Measurements from ENCODE around the gene DNAI2.

DNAI2 gene

DNA sequence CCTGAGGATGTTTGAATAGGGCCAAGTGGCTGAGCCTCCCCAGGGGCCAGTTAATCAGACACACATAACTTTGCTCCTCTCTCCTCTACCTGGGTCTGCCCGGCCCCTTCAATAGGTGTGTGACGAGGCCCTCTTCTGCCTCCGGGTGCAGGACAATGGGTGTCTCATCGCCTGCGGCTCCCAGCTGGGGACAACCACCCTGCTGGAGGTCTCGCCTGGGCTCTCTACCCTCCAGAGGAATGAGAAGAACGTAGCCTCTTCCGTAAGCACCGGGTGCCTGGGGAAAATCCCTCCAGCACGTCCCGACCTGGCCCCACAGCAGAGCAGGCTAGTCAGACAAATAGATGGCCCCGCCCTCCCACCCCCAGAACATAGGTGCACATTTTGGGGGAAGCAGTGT lies 35.9 kb downstream of the DNAI2 start:
- no peaks in the 10 kb centered on the region for H3K36me3 ChIP-seq (ENCODE audit: insufficient read depth, low read length)
- H4K20me1 ChIP-seq (ENCODE audit: insufficient read depth, low read length), result no peaks in the 10 kb centered on the region
- no peaks in the 10 kb centered on the region for H3K27me3 ChIP-seq (ENCODE audit: insufficient read depth, low read length, poor library complexity)
- ATAC-seq (ENCODE audit: insufficient read depth, low read depth) (no peak), DNase-seq (no peak)
- H3K4me1 ChIP-seq (ENCODE audit: insufficient read depth, low read length), result no peaks in the 10 kb centered on the region
- H3K4me2 ChIP-seq (ENCODE audit: insufficient read depth, low read length), result no peak overlapping the region
- no peak overlapping the region for H3K9ac ChIP-seq (ENCODE audit: low read depth, low read length)
- no peak overlapping the region for H3K27ac ChIP-seq (ENCODE audit: low read length)
- H3K4me3 ChIP-seq (ENCODE audit: low read depth in 1 of 2, low read length in 2 of 2), result no peak overlapping the region
- no peaks in the 10 kb centered on the region for H3K79me2 ChIP-seq (ENCODE audit: insufficient read depth, low read length)
- H2AFZ ChIP-seq (ENCODE audit: low read depth, low read length), result no peak overlapping the region
- H3K9me3 ChIP-seq (ENCODE audit: insufficient read depth, low read length, severe bottlenecking), result peaks cover 3% of the 10 kb centered on the region
- TF ChIP-seq, protein P1, sequence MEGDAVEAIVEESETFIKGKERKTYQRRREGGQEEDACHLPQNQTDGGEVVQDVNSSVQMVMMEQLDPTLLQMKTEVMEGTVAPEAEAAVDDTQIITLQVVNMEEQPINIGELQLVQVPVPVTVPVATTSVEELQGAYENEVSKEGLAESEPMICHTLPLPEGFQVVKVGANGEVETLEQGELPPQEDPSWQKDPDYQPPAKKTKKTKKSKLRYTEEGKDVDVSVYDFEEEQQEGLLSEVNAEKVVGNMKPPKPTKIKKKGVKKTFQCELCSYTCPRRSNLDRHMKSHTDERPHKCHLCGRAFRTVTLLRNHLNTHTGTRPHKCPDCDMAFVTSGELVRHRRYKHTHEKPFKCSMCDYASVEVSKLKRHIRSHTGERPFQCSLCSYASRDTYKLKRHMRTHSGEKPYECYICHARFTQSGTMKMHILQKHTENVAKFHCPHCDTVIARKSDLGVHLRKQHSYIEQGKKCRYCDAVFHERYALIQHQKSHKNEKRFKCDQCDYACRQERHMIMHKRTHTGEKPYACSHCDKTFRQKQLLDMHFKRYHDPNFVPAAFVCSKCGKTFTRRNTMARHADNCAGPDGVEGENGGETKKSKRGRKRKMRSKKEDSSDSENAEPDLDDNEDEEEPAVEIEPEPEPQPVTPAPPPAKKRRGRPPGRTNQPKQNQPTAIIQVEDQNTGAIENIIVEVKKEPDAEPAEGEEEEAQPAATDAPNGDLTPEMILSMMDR (IDR thresholded peaks at IDR 0.05; ENCODE audit: borderline replicate concordance, extremely low read depth, low read length, poor library complexity, severe bottlenecking), result no peak
- TF ChIP-seq EZH2 (IDR thresholded peaks at IDR 0.05; ENCODE audit: borderline replicate concordance, low read depth, low read length, severe bottlenecking), result no peak

DNA sequence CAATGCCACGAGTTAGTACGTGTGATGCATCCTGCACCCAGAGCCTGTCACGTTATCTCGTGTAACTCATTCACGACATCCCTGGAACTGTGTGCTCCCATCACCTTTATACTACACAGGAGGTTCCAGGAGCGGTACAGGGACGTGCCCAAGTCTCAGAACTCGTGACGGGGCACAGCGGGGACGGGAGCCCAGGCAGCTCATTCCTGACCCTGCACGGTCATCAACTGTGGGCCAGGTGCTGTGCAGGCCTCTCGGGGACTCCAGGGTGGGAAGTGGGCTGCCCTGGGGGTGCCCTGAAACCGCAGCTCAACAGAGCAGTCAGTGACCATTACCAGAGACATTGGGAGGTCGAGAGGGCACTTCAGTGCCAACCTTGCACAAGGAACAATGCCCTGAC lies 40.8 kb downstream of the DNAI2 start:
- no peak overlapping the region for H3K27ac ChIP-seq (ENCODE audit: low read length)
- H3K9me3 ChIP-seq (ENCODE audit: insufficient read depth, low read length, severe bottlenecking), result peaks cover 3% of the 10 kb centered on the region
- H3K4me1 ChIP-seq (ENCODE audit: insufficient read depth, low read length), result no peaks in the 10 kb centered on the region
- H3K4me2 ChIP-seq (ENCODE audit: insufficient read depth, low read length), result no peak overlapping the region
- no peak for ATAC-seq (ENCODE audit: insufficient read depth, low read depth)
- no peaks in the 10 kb centered on the region for H3K36me3 ChIP-seq (ENCODE audit: insufficient read depth, low read length)
- H2AFZ ChIP-seq (ENCODE audit: low read depth, low read length), result no peak overlapping the region
- no peak overlapping the region for H3K9ac ChIP-seq (ENCODE audit: low read depth, low read length)
- no peak for DNase-seq
- no peak overlapping the region for H3K4me3 ChIP-seq (ENCODE audit: low read depth in 1 of 2, low read length in 2 of 2)
- TF ChIP-seq EZH2 (IDR thresholded peaks at IDR 0.05; ENCODE audit: borderline replicate concordance, low read depth, low read length, severe bottlenecking), result no peak
- TF ChIP-seq, protein P1 (IDR thresholded peaks at IDR 0.05; ENCODE audit: borderline replicate concordance, extremely low read depth, low read length, poor library complexity, severe bottlenecking), result no peak
- H3K27me3 ChIP-seq (ENCODE audit: insufficient read depth, low read length, poor library complexity), result no peaks in the 10 kb centered on the region
- H4K20me1 ChIP-seq (ENCODE audit: insufficient read depth, low read length), result no peaks in the 10 kb centered on the region
- no peaks in the 10 kb centered on the region for H3K79me2 ChIP-seq (ENCODE audit: insufficient read depth, low read length)

- Histone ChIP-seq H3K79me2 (ENCODE audit: insufficient read depth, low read length) (no peaks in the 10 kb centered on the region), H3K4me1 (ENCODE audit: insufficient read depth, low read length) (no peaks in the 10 kb centered on the region), H3K27ac (ENCODE audit: low read length) (no peak overlapping the region), H3K9me3 (ENCODE audit: insufficient read depth, low read length, severe bottlenecking) (peaks cover 3% of the 10 kb centered on the region), H2AFZ (ENCODE audit: low read depth, low read length) (no peak overlapping the region), H3K36me3 (ENCODE audit: insufficient read depth, low read length) (no peaks in the 10 kb centered on the region), H3K9ac (ENCODE audit: low read depth, low read length) (no peak overlapping the region), H3K27me3 (ENCODE audit: insufficient read depth, low read length, poor library complexity) (peaks cover under 1% of the 10 kb centered on the region), H3K4me2 (ENCODE audit: insufficient read depth, low read length) (no peak overlapping the region), H4K20me1 (ENCODE audit: insufficient read depth, low read length) (no peaks in the 10 kb centered on the region), H3K4me3 (ENCODE audit: low read depth in 1 of 2, low read length in 2 of 2) (no peak overlapping the region)
- no peak for DNase-seq
- ATAC-seq (ENCODE audit: insufficient read depth, low read depth), result no peak
- TF ChIP-seq EZH2 (IDR thresholded peaks at IDR 0.05; ENCODE audit: borderline replicate concordance, low read depth, low read length, severe bottlenecking), result no peak
- TF ChIP-seq, protein P1 (IDR thresholded peaks at IDR 0.05; ENCODE audit: borderline replicate concordance, extremely low read depth, low read length, poor library complexity, severe bottlenecking), result no peak
Measured at GRCh38 chr17:74316220-74316619, 42.2 kb downstream of the DNAI2 start.

DNA sequence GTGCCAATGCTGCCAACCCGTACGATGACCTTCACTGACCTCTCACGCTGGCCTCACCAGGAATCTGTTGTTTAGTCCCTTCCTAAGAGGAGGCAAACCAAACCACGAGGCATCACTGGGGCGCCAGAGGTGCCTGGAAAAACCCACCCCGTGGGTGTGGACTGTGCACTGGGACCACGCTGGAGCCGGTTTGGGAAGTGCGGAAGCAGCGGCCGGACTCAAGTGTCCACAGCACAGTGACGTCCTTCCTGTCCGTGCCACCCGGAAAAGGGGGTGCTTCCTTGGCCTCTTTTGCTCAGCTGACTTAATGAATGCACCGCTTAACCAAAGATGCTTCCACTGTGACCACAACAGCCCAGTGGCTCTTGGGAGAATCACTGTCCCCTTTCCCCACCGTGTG lies 43.0 kb downstream of the DNAI2 start:
- DNase-seq (no peak), ATAC-seq (ENCODE audit: insufficient read depth, low read depth) (no peak)
- H3K36me3 ChIP-seq (ENCODE audit: insufficient read depth, low read length), result no peaks in the 10 kb centered on the region
- H4K20me1 ChIP-seq (ENCODE audit: insufficient read depth, low read length), result peaks cover 5% of the 10 kb centered on the region; the same call in 1 of the 2 replicates
- no peaks in the 10 kb centered on the region for H3K4me1 ChIP-seq (ENCODE audit: insufficient read depth, low read length)
- H2AFZ ChIP-seq (ENCODE audit: low read depth, low read length), result no peak overlapping the region
- no peaks in the 10 kb centered on the region for H3K79me2 ChIP-seq (ENCODE audit: insufficient read depth, low read length)
- TF ChIP-seq, protein P1 (IDR thresholded peaks at IDR 0.05; ENCODE audit: borderline replicate concordance, extremely low read depth, low read length, poor library complexity, severe bottlenecking), result no peak
- TF ChIP-seq EZH2 (IDR thresholded peaks at IDR 0.05; ENCODE audit: borderline replicate concordance, low read depth, low read length, severe bottlenecking), result no peak
- H3K27ac ChIP-seq (ENCODE audit: low read length), result no peak overlapping the region
- no peak overlapping the region for H3K4me3 ChIP-seq (ENCODE audit: low read depth in 1 of 2, low read length in 2 of 2)
- peaks cover 3% of the 10 kb centered on the region for H3K9me3 ChIP-seq (ENCODE audit: insufficient read depth, low read length, severe bottlenecking)
- H3K9ac ChIP-seq (ENCODE audit: low read depth, low read length), result no peak overlapping the region
- no peak overlapping the region for H3K4me2 ChIP-seq (ENCODE audit: insufficient read depth, low read length)
- H3K27me3 ChIP-seq (ENCODE audit: insufficient read depth, low read length, poor library complexity), result peaks cover 8% of the 10 kb centered on the region

All from DND-41 (cell line).